TTC549 (cell line): ENCODE data around the gene ARHGDIB.

Source experiments
- FAIRE-seq: peaks from 2 replicates; lab custom pipeline; 2012; peaks lifted over from hg19 to GRCh38; lab: Jason Lieb, UNC

The ARHGDIB gene

GRCh38 chr12:14982991-14983390, 21.6 kb upstream of the ARHGDIB start:
- no peak for FAIRE-seq

- FAIRE-seq = no peak
Measured at GRCh38 chr12:14982562-14982961, 21.2 kb upstream of the ARHGDIB start.

- no peak for FAIRE-seq
Measured at GRCh38 chr12:14981049-14981448, 19.6 kb upstream of the ARHGDIB start.

- FAIRE-seq = no peak
Measured at GRCh38 chr12:14979468-14979867, 18.1 kb upstream of the ARHGDIB start.

GRCh38 chr12:14976658-14977057, 15.3 kb upstream of the ARHGDIB start:
- no peak for FAIRE-seq

GRCh38 chr12:14975457-14975856, 14.1 kb upstream of the ARHGDIB start:
- no peak for FAIRE-seq

- no peak for FAIRE-seq
Measured at GRCh38 chr12:14974633-14975032, 13.2 kb upstream of the ARHGDIB start.

GRCh38 chr12:14972816-14973215, 11.4 kb upstream of the ARHGDIB start, which contains the start of gene PDE6H:
TSS of gene PDE6H (plus strand) at chr12:14973042. CDS start at chr12:14978013, 4,971 bp downstream.
- no peak for FAIRE-seq

GRCh38 chr12:14970473-14970872, 9.1 kb upstream of the ARHGDIB start:
- FAIRE-seq = no peak

GRCh38 chr12:14968478-14968877, 7.1 kb upstream of the ARHGDIB start:
- FAIRE-seq = no peak

GRCh38 chr12:14965221-14965620, 3.8 kb upstream of the ARHGDIB start:
- no peak for FAIRE-seq

GRCh38 chr12:14964406-14964805, 3.0 kb upstream of the ARHGDIB start:
- FAIRE-seq = no peak

- FAIRE-seq = no peak
Measured at GRCh38 chr12:14963520-14963919, 2.1 kb upstream of the ARHGDIB start.

GRCh38 chr12:14962797-14963196, 1.4 kb upstream of the ARHGDIB start:
- no peak for FAIRE-seq

GRCh38 chr12:14962153-14962539, 745 bp upstream of the ARHGDIB start:
- no peak for FAIRE-seq

- no peak for FAIRE-seq
Measured at GRCh38 chr12:14960548-14961465, 594 bp downstream of the ARHGDIB start.

- no peak for FAIRE-seq
Measured at GRCh38 chr12:14959916-14960496, 1.4 kb downstream of the ARHGDIB start.

GRCh38 chr12:14959463-14959862, 1.9 kb downstream of the ARHGDIB start:
- FAIRE-seq = no peak

- no peak for FAIRE-seq
Measured at GRCh38 chr12:14959126-14959440, 2.3 kb downstream of the ARHGDIB start.

- no peak for FAIRE-seq
Measured at GRCh38 chr12:14958361-14959125, 2.9 kb downstream of the ARHGDIB start.

GRCh38 chr12:14957551-14958168, 3.7 kb downstream of the ARHGDIB start:
- no peak for FAIRE-seq

- no peak for FAIRE-seq
Measured at GRCh38 chr12:14956905-14957304, 4.5 kb downstream of the ARHGDIB start.
